K562 (cell line): Measurements from ENCODE around the gene YBEY. TPM values are rescaled to one million over a fixed set of nuclear protein-coding genes. Genes with fewer than 3 reads are reported as not detected.

Source experiments
- ARID1B ChIP-seq: fragments of 450-650 bp; IDR thresholded peaks from 2 replicates; pipeline ENCODE4 v1.6.1; 2016; ENCODE audit warnings: antibody characterized with exemption, mild to moderate bottlenecking, inconsistent platforms
- C11orf30 ChIP-seq: fragments of 450-650 bp; IDR thresholded peaks from 2 replicates; pipeline ENCODE4 v1.6.1; 2016; ENCODE audit warnings: low read depth, mild to moderate bottlenecking
- CREB3 ChIP-seq: fragments of 450-650 bp; conservative IDR thresholded peaks from 2 replicates; pipeline ENCODE4 v1.6.1; 2016; ENCODE audit warnings: missing genetic modification characterization, low read depth, mild to moderate bottlenecking, missing compliant biosample characterization, moderate library complexity
- DMBX1 ChIP-seq: fragments of 250-450 bp; sonication (Bioruptor Pico); IDR thresholded peaks from 2 replicates; pipeline ENCODE4 v1.8.0; 2022; ENCODE audit warnings: inconsistent platforms, mild to moderate bottlenecking, moderate library complexity, borderline replicate concordance
- ELF2 ChIP-seq: fragments of 250-450 bp; sonication (Bioruptor Pico); IDR thresholded peaks from 2 replicates; pipeline ENCODE4 v1.5.0; 2021; ENCODE audit warnings: mild to moderate bottlenecking
- MLLT1 ChIP-seq, 2 experiments: fragments of 450-650 bp; IDR thresholded peaks; 2 replicates each; pipeline ENCODE4 v1.6.1; 2016
- polyA plus RNA-seq, 8 experiments: library from polyadenylated mRNA; depleted of rRNA in 4 of 8; stranded (reverse) in 5 of 8; unstranded in 3 of 8; fragments of >200 nt; fragmentation: Nextera tagmentation in 2 of 8; fragmentation: Illumina TruSeq in 1 of 8; extraction: Ambion mirVana in 2 of 8; extraction: Trizol in 1 of 8; gene quantifications; 2 replicates each; pipeline versions ENCODE4 v1.2.1 to v1.2.3, GENCODE V29; 2011 to 2014; ENCODE audit warnings: inconsistent platforms in 1 of 8, missing spikeins in 1 of 8
- total RNA-seq, 7 experiments: library from RNA; depleted of rRNA in 6 of 7; stranded (reverse); fragments of >200 nt in 6 of 7; fragmentation: Illumina TruSeq in 2 of 7; extraction: Trizol in 2 of 7; gene quantifications; 2 replicates each; pipeline versions ENCODE4 v1.2.1 to v1.2.3, GENCODE V29; 2011 to 2021; ENCODE audit warnings: low replicate concordance in 1 of 7
- TF ChIP-seq, protein P1 (sequence below): fragments of 450-650 bp; formaldehyde crosslinking; IDR thresholded peaks from 2 replicates; pipeline ENCODE4 v1.4.0; 2022; ENCODE audit warnings: missing genetic modification characterization
- TF ChIP-seq, protein P2 (sequence below): fragments of 450-650 bp; IDR thresholded peaks from 2 replicates; pipeline ENCODE4 v1.6.1; 2014; ENCODE audit warnings: low read depth, mild to moderate bottlenecking, moderate library complexity, borderline replicate concordance
- TF ChIP-seq, protein P3 (sequence below): fragments of 450-650 bp; formaldehyde crosslinking; IDR thresholded peaks from 2 replicates; pipeline ENCODE4 v1.4.0; 2020; ENCODE audit warnings: mild to moderate bottlenecking
- TF ChIP-seq, protein P4 (sequence below): sonication (generic); formaldehyde crosslinking; IDR thresholded peaks from 2 replicates; pipeline ENCODE4 v1.8.0; 2022; ENCODE audit warnings: mild to moderate bottlenecking, missing genetic modification reagents

The YBEY gene
- total and polyA plus RNA-seq, 9 of the 15 experiments (the other 6 are each of a cell fraction or from before 2014, with no cell fraction given), result 6.4 to 28.0 (median 12.4) TPM

DNA sequence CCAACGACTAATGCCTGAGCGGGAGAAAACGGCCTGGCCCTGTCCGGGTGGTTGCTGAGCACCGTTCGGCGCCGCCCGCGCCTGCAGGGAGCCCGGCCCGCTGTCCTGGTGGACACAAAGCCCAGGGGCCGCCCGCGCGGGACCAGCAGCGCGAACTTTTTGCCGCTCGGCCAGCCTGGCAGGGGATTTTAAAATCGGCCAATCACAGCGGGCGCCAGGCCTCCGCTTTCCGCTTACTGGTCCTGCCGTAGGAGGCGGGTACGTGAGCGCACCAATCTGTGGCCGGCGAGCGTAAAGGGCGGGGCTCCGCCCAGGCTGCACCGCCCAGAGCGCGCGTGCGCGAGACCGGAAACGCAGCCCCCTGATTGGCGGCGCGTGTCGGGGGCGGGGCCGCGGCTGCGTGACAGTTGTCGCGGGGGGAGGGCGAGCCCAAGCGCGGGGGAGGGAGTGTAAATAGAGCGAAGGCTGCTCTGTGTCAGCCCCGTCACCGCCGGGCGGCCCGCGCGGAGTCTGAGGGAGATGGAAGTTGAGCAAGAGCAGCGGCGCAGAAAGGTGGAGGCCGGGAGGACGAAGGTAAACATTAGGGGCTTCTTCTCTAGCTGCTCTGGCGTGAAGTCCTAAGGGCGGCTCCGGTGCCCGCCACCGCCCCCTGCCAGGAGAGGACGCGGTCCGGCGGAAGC, 37.7 kb downstream of the YBEY start, which contains the start of the genes C21orf58 and PCNT (continued):
- TF ChIP-seq, protein P1, sequence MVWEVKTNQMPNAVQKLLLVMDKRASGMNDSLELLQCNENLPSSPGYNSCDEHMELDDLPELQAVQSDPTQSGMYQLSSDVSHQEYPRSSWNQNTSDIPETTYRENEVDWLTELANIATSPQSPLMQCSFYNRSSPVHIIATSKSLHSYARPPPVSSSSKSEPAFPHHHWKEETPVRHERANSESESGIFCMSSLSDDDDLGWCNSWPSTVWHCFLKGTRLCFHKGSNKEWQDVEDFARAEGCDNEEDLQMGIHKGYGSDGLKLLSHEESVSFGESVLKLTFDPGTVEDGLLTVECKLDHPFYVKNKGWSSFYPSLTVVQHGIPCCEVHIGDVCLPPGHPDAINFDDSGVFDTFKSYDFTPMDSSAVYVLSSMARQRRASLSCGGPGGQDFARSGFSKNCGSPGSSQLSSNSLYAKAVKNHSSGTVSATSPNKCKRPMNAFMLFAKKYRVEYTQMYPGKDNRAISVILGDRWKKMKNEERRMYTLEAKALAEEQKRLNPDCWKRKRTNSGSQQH, result peak; percentile 84
- TF ChIP-seq CREB3 (tag) (no peak), ARID1B (peak; percentile 49; the same call in 1 of the 2 replicates), MLLT1 (IDR thresholded peaks at IDR 0.05) (peak; percentile 34 to 69; a peak in 2 of 4 replicates), DMBX1 (CRISPR knock-in tag) (no peak), C11orf30 (peak; percentile 40), ELF2 (no peak)
- TF ChIP-seq, protein P2, sequence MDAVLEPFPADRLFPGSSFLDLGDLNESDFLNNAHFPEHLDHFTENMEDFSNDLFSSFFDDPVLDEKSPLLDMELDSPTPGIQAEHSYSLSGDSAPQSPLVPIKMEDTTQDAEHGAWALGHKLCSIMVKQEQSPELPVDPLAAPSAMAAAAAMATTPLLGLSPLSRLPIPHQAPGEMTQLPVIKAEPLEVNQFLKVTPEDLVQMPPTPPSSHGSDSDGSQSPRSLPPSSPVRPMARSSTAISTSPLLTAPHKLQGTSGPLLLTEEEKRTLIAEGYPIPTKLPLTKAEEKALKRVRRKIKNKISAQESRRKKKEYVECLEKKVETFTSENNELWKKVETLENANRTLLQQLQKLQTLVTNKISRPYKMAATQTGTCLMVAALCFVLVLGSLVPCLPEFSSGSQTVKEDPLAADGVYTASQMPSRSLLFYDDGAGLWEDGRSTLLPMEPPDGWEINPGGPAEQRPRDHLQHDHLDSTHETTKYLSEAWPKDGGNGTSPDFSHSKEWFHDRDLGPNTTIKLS, result peak; percentile 74
- TF ChIP-seq, protein P3, sequence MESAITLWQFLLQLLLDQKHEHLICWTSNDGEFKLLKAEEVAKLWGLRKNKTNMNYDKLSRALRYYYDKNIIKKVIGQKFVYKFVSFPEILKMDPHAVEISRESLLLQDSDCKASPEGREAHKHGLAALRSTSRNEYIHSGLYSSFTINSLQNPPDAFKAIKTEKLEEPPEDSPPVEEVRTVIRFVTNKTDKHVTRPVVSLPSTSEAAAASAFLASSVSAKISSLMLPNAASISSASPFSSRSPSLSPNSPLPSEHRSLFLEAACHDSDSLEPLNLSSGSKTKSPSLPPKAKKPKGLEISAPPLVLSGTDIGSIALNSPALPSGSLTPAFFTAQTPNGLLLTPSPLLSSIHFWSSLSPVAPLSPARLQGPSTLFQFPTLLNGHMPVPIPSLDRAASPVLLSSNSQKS (CRISPR knock-in tag), result no peak
- TF ChIP-seq, protein P4, sequence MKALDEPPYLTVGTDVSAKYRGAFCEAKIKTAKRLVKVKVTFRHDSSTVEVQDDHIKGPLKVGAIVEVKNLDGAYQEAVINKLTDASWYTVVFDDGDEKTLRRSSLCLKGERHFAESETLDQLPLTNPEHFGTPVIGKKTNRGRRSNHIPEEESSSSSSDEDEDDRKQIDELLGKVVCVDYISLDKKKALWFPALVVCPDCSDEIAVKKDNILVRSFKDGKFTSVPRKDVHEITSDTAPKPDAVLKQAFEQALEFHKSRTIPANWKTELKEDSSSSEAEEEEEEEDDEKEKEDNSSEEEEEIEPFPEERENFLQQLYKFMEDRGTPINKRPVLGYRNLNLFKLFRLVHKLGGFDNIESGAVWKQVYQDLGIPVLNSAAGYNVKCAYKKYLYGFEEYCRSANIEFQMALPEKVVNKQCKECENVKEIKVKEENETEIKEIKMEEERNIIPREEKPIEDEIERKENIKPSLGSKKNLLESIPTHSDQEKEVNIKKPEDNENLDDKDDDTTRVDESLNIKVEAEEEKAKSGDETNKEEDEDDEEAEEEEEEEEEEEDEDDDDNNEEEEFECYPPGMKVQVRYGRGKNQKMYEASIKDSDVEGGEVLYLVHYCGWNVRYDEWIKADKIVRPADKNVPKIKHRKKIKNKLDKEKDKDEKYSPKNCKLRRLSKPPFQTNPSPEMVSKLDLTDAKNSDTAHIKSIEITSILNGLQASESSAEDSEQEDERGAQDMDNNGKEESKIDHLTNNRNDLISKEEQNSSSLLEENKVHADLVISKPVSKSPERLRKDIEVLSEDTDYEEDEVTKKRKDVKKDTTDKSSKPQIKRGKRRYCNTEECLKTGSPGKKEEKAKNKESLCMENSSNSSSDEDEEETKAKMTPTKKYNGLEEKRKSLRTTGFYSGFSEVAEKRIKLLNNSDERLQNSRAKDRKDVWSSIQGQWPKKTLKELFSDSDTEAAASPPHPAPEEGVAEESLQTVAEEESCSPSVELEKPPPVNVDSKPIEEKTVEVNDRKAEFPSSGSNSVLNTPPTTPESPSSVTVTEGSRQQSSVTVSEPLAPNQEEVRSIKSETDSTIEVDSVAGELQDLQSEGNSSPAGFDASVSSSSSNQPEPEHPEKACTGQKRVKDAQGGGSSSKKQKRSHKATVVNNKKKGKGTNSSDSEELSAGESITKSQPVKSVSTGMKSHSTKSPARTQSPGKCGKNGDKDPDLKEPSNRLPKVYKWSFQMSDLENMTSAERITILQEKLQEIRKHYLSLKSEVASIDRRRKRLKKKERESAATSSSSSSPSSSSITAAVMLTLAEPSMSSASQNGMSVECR (CRISPR knock-in tag), result no peak; the same call in 1 of the 2 replicates
